HEK293 (cell line): ENCODE measurements around the gene SERPINB6.

Experiments
- CTCF ChIA-PET: fragments of 350-600 bp; formaldehyde crosslinking; extraction: SDS; loops from one replicate; lab custom pipeline; 2021; ENCODE audit warnings: antibody characterized with exemption; lab: Yijun Ruan, JAX
- POLR2A ChIA-PET: fragments of 300-600 bp; formaldehyde crosslinking; extraction: SDS; loops from one replicate; lab custom pipeline; 2020; ENCODE audit warnings: antibody characterized with exemption, inconsistent platforms; lab: Yijun Ruan, JAX
- H3K27ac ChIP-seq: fragments of 200-500 bp; sonication (Bioruptor generic); 2 replicates; pipeline ENCODE4 v1.5.1; 2014; ENCODE audit warnings: low read depth, low read length, control low read depth, inconsistent platforms; ENCODE audit errors: extremely low read depth
- H3K36me3 ChIP-seq, 2 experiments: fragments of 200-500 bp in 1 of 2; sonication (Bioruptor generic) in 1 of 2; 1 replicate in 1 of 2; 2 replicates in 1 of 2; pipeline ENCODE4 v1.5.1; 2014 to 2017; ENCODE audit warnings: inconsistent platforms in 2 of 2, low read length in 2 of 2; ENCODE audit not compliant: control insufficient read depth in 2 of 2, insufficient read depth in 1 of 2
- H3K4me1 ChIP-seq: fragments of 200-500 bp; sonication (Bioruptor generic); 2 replicates; pipeline ENCODE4 v1.5.1; 2014; ENCODE audit warnings: mild to moderate bottlenecking, low read length, inconsistent platforms; ENCODE audit not compliant: control insufficient read depth, insufficient read depth
- H3K4me3 ChIP-seq: 2 replicates; pipeline ENCODE4 v1.5.1; 2011; ENCODE audit warnings: low read depth, mild to moderate bottlenecking, control low read depth, low read length, moderate library complexity
- H3K9me3 ChIP-seq: fragments of 200-500 bp; sonication (Bioruptor generic); 2 replicates; pipeline ENCODE4 v1.5.1; 2014; ENCODE audit warnings: low read depth, low read length, inconsistent platforms; ENCODE audit not compliant: control insufficient read depth, insufficient read depth
- ATF2 ChIP-seq: fragments of 450-650 bp; formaldehyde crosslinking; IDR thresholded peaks from 2 replicates; pipeline ENCODE4 v1.5.1; 2016; ENCODE audit warnings: missing biosample characterization, missing genetic modification characterization, low read depth
- FEZF1 ChIP-seq: fragments of 450-650 bp; formaldehyde crosslinking; IDR thresholded peaks from 2 replicates; pipeline ENCODE4 v1.5.1; 2016; ENCODE audit warnings: missing biosample characterization, missing genetic modification characterization
- GLI4 ChIP-seq: fragments of 450-650 bp; formaldehyde crosslinking; IDR thresholded peaks from 2 replicates; pipeline ENCODE4 v1.5.1; 2016; ENCODE audit warnings: missing biosample characterization, missing genetic modification characterization
- GLIS2 ChIP-seq: fragments of 450-650 bp; formaldehyde crosslinking; IDR thresholded peaks from 2 replicates; pipeline ENCODE4 v1.5.1; 2016; ENCODE audit warnings: missing biosample characterization, missing genetic modification characterization
- IKZF3 ChIP-seq: fragments of 450-650 bp; IDR thresholded peaks from 2 replicates; pipeline ENCODE4 v1.5.0; 2018; ENCODE audit warnings: missing biosample characterization, mild to moderate bottlenecking, missing genetic modification characterization, moderate library complexity
- KLF10 ChIP-seq: fragments of 450-650 bp; IDR thresholded peaks from 2 replicates; pipeline ENCODE4 v1.5.1; 2018; ENCODE audit warnings: missing biosample characterization, mild to moderate bottlenecking, missing genetic modification characterization
- KLF9 ChIP-seq: fragments of 450-650 bp; formaldehyde crosslinking; IDR thresholded peaks from 2 replicates; pipeline ENCODE4 v1.5.1; 2016; ENCODE audit warnings: missing biosample characterization, missing genetic modification characterization, low read depth
- OSR2 ChIP-seq: fragments of 450-650 bp; formaldehyde crosslinking; IDR thresholded peaks from 2 replicates; pipeline ENCODE4 v1.5.1; 2016; ENCODE audit warnings: missing biosample characterization, missing genetic modification characterization
- SCRT2 ChIP-seq: fragments of 450-650 bp; formaldehyde crosslinking; IDR thresholded peaks from 2 replicates; pipeline ENCODE4 v1.5.1; 2016; ENCODE audit warnings: missing biosample characterization, missing genetic modification characterization
- ZBTB11 ChIP-seq: fragments of 450-650 bp; formaldehyde crosslinking; conservative IDR thresholded peaks from 2 replicates; pipeline ENCODE4 v1.5.1; 2016; ENCODE audit warnings: low read depth, missing biosample characterization, missing genetic modification characterization
- ZBTB7A ChIP-seq: fragments of 450-650 bp; formaldehyde crosslinking; IDR thresholded peaks from 2 replicates; pipeline ENCODE4 v1.5.1; 2016; ENCODE audit warnings: low read depth, missing biosample characterization, missing genetic modification characterization
- ZFP3 ChIP-seq: fragments of 450-650 bp; formaldehyde crosslinking; IDR thresholded peaks from 2 replicates; pipeline ENCODE4 v1.5.1; 2016; ENCODE audit warnings: low read depth, missing biosample characterization, missing genetic modification characterization
- ZNF10 ChIP-seq: fragments of 450-650 bp; formaldehyde crosslinking; IDR thresholded peaks from 2 replicates; pipeline ENCODE4 v1.5.1; 2017; ENCODE audit warnings: missing biosample characterization, missing genetic modification characterization
- ZNF121 ChIP-seq: fragments of 450-650 bp; formaldehyde crosslinking; IDR thresholded peaks from 2 replicates; pipeline ENCODE4 v1.5.1; 2016; ENCODE audit warnings: missing biosample characterization, missing genetic modification characterization
- ZNF202 ChIP-seq: fragments of 450-650 bp; formaldehyde crosslinking; IDR thresholded peaks from 2 replicates; pipeline ENCODE4 v1.5.1; 2016; ENCODE audit warnings: missing biosample characterization, missing genetic modification characterization, borderline replicate concordance
- ZNF266 ChIP-seq: fragments of 450-650 bp; formaldehyde crosslinking; IDR thresholded peaks from 2 replicates; pipeline ENCODE4 v1.5.1; 2016; ENCODE audit warnings: missing biosample characterization, missing genetic modification characterization, low read depth
- ZNF404 ChIP-seq: fragments of 450-650 bp; formaldehyde crosslinking; IDR thresholded peaks from 2 replicates; pipeline ENCODE4 v1.5.1; 2017; ENCODE audit warnings: missing biosample characterization, missing genetic modification characterization
- ZNF473 ChIP-seq: fragments of 450-650 bp; formaldehyde crosslinking; IDR thresholded peaks from 2 replicates; pipeline ENCODE4 v1.5.1; 2017; ENCODE audit warnings: missing biosample characterization, missing genetic modification characterization
- ZNF510 ChIP-seq: fragments of 450-650 bp; formaldehyde crosslinking; IDR thresholded peaks from 2 replicates; pipeline ENCODE4 v1.5.1; 2018; ENCODE audit warnings: mild to moderate bottlenecking, missing genetic modification characterization, missing biosample characterization; ENCODE audit not compliant: insufficient replicate concordance
- ZNF548 ChIP-seq: fragments of 450-650 bp; formaldehyde crosslinking; IDR thresholded peaks from 2 replicates; pipeline ENCODE4 v1.5.1; 2016; ENCODE audit warnings: missing biosample characterization, missing genetic modification characterization
- ZNF555 ChIP-seq: fragments of 450-650 bp; formaldehyde crosslinking; conservative IDR thresholded peaks from 2 replicates; pipeline ENCODE4 v1.5.1; 2017; ENCODE audit warnings: missing biosample characterization, mild to moderate bottlenecking, missing genetic modification characterization, inconsistent platforms
- ZNF558 ChIP-seq: fragments of 450-650 bp; formaldehyde crosslinking; IDR thresholded peaks from 2 replicates; pipeline ENCODE4 v1.5.1; 2016; ENCODE audit warnings: missing biosample characterization, missing genetic modification characterization
- ZNF571 ChIP-seq: fragments of 450-650 bp; formaldehyde crosslinking; IDR thresholded peaks from 2 replicates; pipeline ENCODE4 v1.5.0; 2017; ENCODE audit warnings: missing biosample characterization, missing genetic modification characterization
- ZNF580 ChIP-seq: fragments of 450-650 bp; formaldehyde crosslinking; IDR thresholded peaks from 2 replicates; pipeline ENCODE4 v1.5.1; 2016; ENCODE audit warnings: missing biosample characterization, missing genetic modification characterization
- ZNF629 ChIP-seq: fragments of 450-650 bp; formaldehyde crosslinking; IDR thresholded peaks from 2 replicates; pipeline ENCODE4 v1.5.1; 2017; ENCODE audit warnings: missing biosample characterization, missing genetic modification characterization
- ZNF692 ChIP-seq: fragments of 450-650 bp; formaldehyde crosslinking; IDR thresholded peaks from 2 replicates; pipeline ENCODE4 v1.5.1; 2016; ENCODE audit warnings: missing biosample characterization, missing genetic modification characterization
- ZSCAN18 ChIP-seq: fragments of 450-650 bp; formaldehyde crosslinking; IDR thresholded peaks from 2 replicates; pipeline ENCODE4 v1.5.1; 2016; ENCODE audit warnings: missing biosample characterization, missing genetic modification characterization
- ZSCAN30 ChIP-seq: fragments of 450-650 bp; IDR thresholded peaks from 2 replicates; pipeline ENCODE4 v1.5.1; 2018; ENCODE audit warnings: missing biosample characterization, mild to moderate bottlenecking, missing genetic modification characterization, moderate library complexity

SERPINB6 gene

GRCh38 chr6:2961506-2961905 is 9.9 kb downstream of the SERPINB6 start:
- H3K27ac ChIP-seq: no peak overlapping the region
- TF ChIP-seq ZBTB7A (tag by site-specific recombination) (no peak), ZNF473 (tag by site-specific recombination) (no peak), ZBTB11 (tag by site-specific recombination) (no peak), ZNF202 (tag by site-specific recombination) (no peak), ZNF510 (tag by site-specific recombination) (no peak), ZNF629 (tag by site-specific recombination) (no peak), SCRT2 (tag by site-specific recombination) (no peak), ZNF580 (tag by site-specific recombination) (no peak), OSR2 (tag by site-specific recombination) (no peak), ZSCAN30 (tag by site-specific recombination) (no peak), ATF2 (tag by site-specific recombination) (no peak), ZNF10 (tag by site-specific recombination) (no peak), KLF10 (tag by site-specific recombination) (no peak), ZNF266 (tag by site-specific recombination) (no peak), GLI4 (tag by site-specific recombination) (no peak), ZNF571 (tag by site-specific recombination) (no peak)
- H3K9me3 ChIP-seq: no peaks in the 10 kb centered on the region
- peaks cover 0 to 18% of the 10 kb centered on the region in 2 experiments; a peak in 2 of 3 replicates for H3K36me3 ChIP-seq
- H3K4me3 ChIP-seq: no peak overlapping the region
- ChIA-PET CTCF (interaction anchor here (1.6 kb wide), 1 partner anchor 170 kb away, joined by 3 read pairs; no protein-coding TSS in a partner anchor), POLR2A (no interaction called here)
- peaks cover 4% of the 10 kb centered on the region; the same call in 1 of the 2 replicates for H3K4me1 ChIP-seq

GRCh38 chr6:2960935-2961334 is 10.4 kb downstream of the SERPINB6 start:
- Histone ChIP-seq H3K4me3 (no peak overlapping the region), H3K36me3 (peaks cover 0 to 22% of the 10 kb centered on the region in 2 experiments; a peak in 2 of 3 replicates), H3K4me1 (peaks cover 4% of the 10 kb centered on the region; the same call in 1 of the 2 replicates), H3K27ac (no peak overlapping the region), H3K9me3 (no peaks in the 10 kb centered on the region)
- ChIA-PET POLR2A (no interaction called here), CTCF (interaction anchor here (1.2 to 1.6 kb wide), 2 partner anchors 9 to 169 kb away, joined by 3 to 6 read pairs; no protein-coding TSS in a partner anchor)
- TF ChIP-seq IKZF3 (tag by site-specific recombination) (no peak), ZNF548 (tag by site-specific recombination) (no peak), ZFP3 (tag by site-specific recombination) (no peak), ZNF121 (tag by site-specific recombination) (no peak), GLIS2 (tag by site-specific recombination) (no peak), ZSCAN18 (tag by site-specific recombination) (no peak), FEZF1 (no peak), ZNF404 (tag by site-specific recombination) (no peak), SCRT2 (tag by site-specific recombination) (no peak), ZBTB7A (tag by site-specific recombination) (no peak), KLF9 (no peak), ZNF692 (tag by site-specific recombination) (no peak), ZNF555 (tag by site-specific recombination) (no peak), ZNF558 (tag by site-specific recombination) (no peak), ZNF580 (tag by site-specific recombination) (no peak)
